Measurements from ENCODE around the gene FOXP1. TPM values are rescaled to one million over a fixed set of nuclear protein-coding genes. Genes with fewer than 3 reads are reported as not detected.

Gene FOXP1
- total and polyA plus RNA-seq, 2 of the 13 experiments (the other 11 are each of a cell fraction or from before 2014, with no cell fraction given), result 40.4 to 59.0 TPM

DNA sequence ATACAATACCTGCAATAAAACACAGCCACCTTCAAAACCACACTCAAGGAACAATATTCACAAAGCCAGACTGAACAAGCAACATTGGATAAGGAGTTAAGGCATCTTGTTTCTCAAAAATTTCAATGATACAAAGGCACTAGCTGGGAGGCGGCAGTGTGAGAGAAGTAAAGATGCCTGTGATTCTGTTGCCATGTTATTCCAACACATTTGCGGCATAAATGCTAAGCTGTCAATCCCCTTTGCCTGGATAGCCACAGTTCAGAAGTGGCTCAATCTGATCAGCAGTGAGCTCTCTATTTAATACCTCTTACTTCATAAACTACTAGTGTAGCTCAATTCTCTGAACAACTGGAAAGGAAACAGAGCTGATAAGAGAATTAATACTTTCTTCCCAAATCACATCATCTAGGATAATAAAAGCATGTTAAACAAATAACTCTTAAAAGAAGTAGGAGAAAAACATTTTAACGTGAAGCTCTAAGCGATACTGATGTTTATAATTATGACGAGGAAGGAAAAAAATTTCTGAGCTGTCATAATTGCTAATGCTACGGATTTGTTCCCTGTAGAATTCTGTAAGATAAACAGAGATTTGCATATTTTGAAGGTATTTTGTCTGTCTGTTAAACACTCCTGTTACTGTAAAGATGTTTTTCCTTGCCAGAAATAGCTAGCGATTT is 358.4 kb downstream of the FOXP1 start:
- H3K4me2 ChIP-seq (ENCODE audit: low read depth, low read length), result no peak overlapping the region
- WGBS (ENCODE audit: low lambda C conversion rate), result 98% methylated on average over 7 of the region's 7 CpGs
- peaks cover 7% of the 10 kb centered on the region for H3K4me1 ChIP-seq (ENCODE audit: insufficient read depth, low read length)
- no peaks in the 10 kb centered on the region; the same call in 1 of the 2 replicates for H4K20me1 ChIP-seq (ENCODE audit: insufficient read depth, low read length)
- no peaks in the 10 kb centered on the region for H3K27me3 ChIP-seq (ENCODE audit: control insufficient read depth in 1 of 2, insufficient read depth in 2 of 2, low read length in 2 of 2)
- no peak overlapping the region for H3K27ac ChIP-seq (ENCODE audit: extremely low read length, insufficient read depth, low read length)
- intact Hi-C loops (cut with micrococcal nuclease; ENCODE audit: unreplicated experiment), result no loop called here
- H3K79me2 ChIP-seq (ENCODE audit: insufficient read depth, low read length), result peaks cover 9% of the 10 kb centered on the region
- no peaks in the 10 kb centered on the region for H3K9me3 ChIP-seq (ENCODE audit: low read length)
- in situ Hi-C loops (cut with HindIII; ENCODE audit: extremely low pct_ligation_motif_present, low pct_unique_long_range_greater_than_20kb), result no loop called here
- ChIA-PET POLR2A (no interaction called here), CTCF (ENCODE audit: low intra/inter-chr PET ratio, low total read pairs) (no interaction called here)
- H2AFZ ChIP-seq (ENCODE audit: low read length), result no peak overlapping the region
- DNase-seq (ENCODE audit: low spot score) (no peak), ATAC-seq (no peak), FAIRE-seq (no peak)
- BruUV-seq (replicated peaks), result no TSS peak
- H3K4me3 ChIP-seq (replicated peaks in 1 of 3; ENCODE audit: insufficient read depth in 1 of 3, low read depth in 2 of 3, low read length in 3 of 3), result no peak overlapping the region
- H3K9ac ChIP-seq (ENCODE audit: insufficient read depth, low read depth, low read length), result no peak overlapping the region
- TF ChIP-seq ZFP1 (CRISPR knock-in tag; IDR thresholded peaks at IDR 0.05), result no peak
- TF ChIP-seq SETDB1 (CRISPR knock-in tag; IDR thresholded peaks at IDR 0.05; ENCODE audit: borderline replicate concordance), result no peak
- TF ChIP-seq ZNF235 (CRISPR knock-in tag; IDR thresholded peaks at IDR 0.05; ENCODE audit: borderline replicate concordance), result no peak
- TF ChIP-seq SATB2 (CRISPR knock-in tag; IDR thresholded peaks at IDR 0.05), result no peak
- TF ChIP-seq ZSCAN25 (CRISPR knock-in tag; IDR thresholded peaks at IDR 0.05), result no peak
- no peak for TF ChIP-seq FOXJ3 (CRISPR knock-in tag; IDR thresholded peaks at IDR 0.05; ENCODE audit: borderline replicate concordance)
- no peak for TF ChIP-seq CCAR2 (optimal IDR thresholded peaks at IDR 0.05; ENCODE audit: low read depth, low read length)
- TF ChIP-seq ATF7 (IDR thresholded peaks at IDR 0.05), result no peak
- TF ChIP-seq ATF7 (CRISPR knock-in tag; IDR thresholded peaks at IDR 0.05), result no peak
- TF ChIP-seq, protein P1, sequence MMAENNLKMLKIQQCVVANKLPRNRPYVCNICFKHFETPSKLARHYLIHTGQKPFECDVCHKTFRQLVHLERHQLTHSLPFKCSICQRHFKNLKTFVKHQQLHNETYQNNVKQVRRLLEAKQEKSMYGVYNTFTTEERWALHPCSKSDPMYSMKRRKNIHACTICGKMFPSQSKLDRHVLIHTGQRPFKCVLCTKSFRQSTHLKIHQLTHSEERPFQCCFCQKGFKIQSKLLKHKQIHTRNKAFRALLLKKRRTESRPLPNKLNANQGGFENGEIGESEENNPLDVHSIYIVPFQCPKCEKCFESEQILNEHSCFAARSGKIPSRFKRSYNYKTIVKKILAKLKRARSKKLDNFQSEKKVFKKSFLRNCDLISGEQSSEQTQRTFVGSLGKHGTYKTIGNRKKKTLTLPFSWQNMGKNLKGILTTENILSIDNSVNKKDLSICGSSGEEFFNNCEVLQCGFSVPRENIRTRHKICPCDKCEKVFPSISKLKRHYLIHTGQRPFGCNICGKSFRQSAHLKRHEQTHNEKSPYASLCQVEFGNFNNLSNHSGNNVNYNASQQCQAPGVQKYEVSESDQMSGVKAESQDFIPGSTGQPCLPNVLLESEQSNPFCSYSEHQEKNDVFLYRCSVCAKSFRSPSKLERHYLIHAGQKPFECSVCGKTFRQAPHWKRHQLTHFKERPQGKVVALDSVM (CRISPR knock-in tag; IDR thresholded peaks at IDR 0.05), result no peak
- no peak for TF ChIP-seq ZNF607 (CRISPR knock-in tag; IDR thresholded peaks at IDR 0.05; ENCODE audit: borderline replicate concordance)
- no peak for TF ChIP-seq ZFP41 (CRISPR knock-in tag; IDR thresholded peaks at IDR 0.05; ENCODE audit: borderline replicate concordance)
- peaks cover 0 to 2% of the 10 kb centered on the region in 2 experiments; a peak in 3 of 5 replicates for H3K36me3 ChIP-seq (replicated peaks in 1 of 2; ENCODE audit: control insufficient read depth in 1 of 2, insufficient read depth in 2 of 2, low read length in 2 of 2)
